SK-N-SH treated with all-trans-retinoic acid at 6 μM for 48 hours (cell line): ENCODE measurements around the gene LRP5.

Experiments used
- ATAC-seq: fragments of 200-7000 bp; cut with Tn5 transposase; 3 replicates; pipeline ENCODE4 v1.9.1; 2020; ENCODE audit warnings: mild to moderate bottlenecking, moderate library complexity
- ARNTL ChIP-seq: fragments of 450-650 bp; formaldehyde crosslinking; IDR thresholded peaks from 2 replicates; pipeline ENCODE4 v1.5.0; 2020; ENCODE audit warnings: low read depth, mild to moderate bottlenecking, moderate library complexity, borderline replicate concordance
- BACH2 ChIP-seq: fragments of 250-450 bp; sonication (Bioruptor Pico); IDR thresholded peaks from 2 replicates; pipeline ENCODE4 v1.9.0; 2021; ENCODE audit warnings: mild to moderate bottlenecking, borderline replicate concordance
- CSDC2 ChIP-seq: fragments of 250-450 bp; sonication (Bioruptor Pico); IDR thresholded peaks from 2 replicates; pipeline ENCODE4 v1.5.0; 2020; ENCODE audit warnings: mild to moderate bottlenecking, moderate library complexity
- ESRRG ChIP-seq: fragments of 250-450 bp; sonication (Bioruptor Pico); IDR thresholded peaks from 2 replicates; pipeline ENCODE4 v1.6.1; 2021; ENCODE audit warnings: mild to moderate bottlenecking
- GLIS3 ChIP-seq: fragments of 250-450 bp; sonication (Bioruptor Pico); IDR thresholded peaks from 2 replicates; pipeline ENCODE4 v1.5.0; 2020; ENCODE audit warnings: mild to moderate bottlenecking, moderate library complexity
- ISL1 ChIP-seq: fragments of 250-450 bp; sonication (Bioruptor Pico); IDR thresholded peaks from 2 replicates; pipeline ENCODE4 v2.1.2; 2022; ENCODE audit warnings: mild to moderate bottlenecking, moderate library complexity
- OSR1 ChIP-seq: fragments of 250-450 bp; sonication (Bioruptor Pico); IDR thresholded peaks from 2 replicates; pipeline ENCODE4 v1.8.0; 2022; ENCODE audit warnings: moderate library complexity, mild to moderate bottlenecking, inconsistent platforms
- PPARA ChIP-seq: fragments of 250-450 bp; sonication (Bioruptor Pico); IDR thresholded peaks from 2 replicates; pipeline ENCODE4 v1.5.0; 2020; ENCODE audit warnings: mild to moderate bottlenecking, borderline replicate concordance
- RARB ChIP-seq: fragments of 250-450 bp; sonication (Bioruptor Pico); IDR thresholded peaks from 2 replicates; pipeline ENCODE4 v1.8.0; 2021; ENCODE audit warnings: mild to moderate bottlenecking, moderate library complexity
- SNAI2 ChIP-seq: fragments of 250-450 bp; sonication (Bioruptor Pico); IDR thresholded peaks from 2 replicates; pipeline ENCODE4 v1.5.0; 2020; ENCODE audit warnings: mild to moderate bottlenecking, moderate library complexity
- TCF4 ChIP-seq: fragments of 250-450 bp; sonication (Bioruptor Pico); IDR thresholded peaks from 2 replicates; pipeline ENCODE4 v1.8.0; 2021; ENCODE audit warnings: mild to moderate bottlenecking, moderate library complexity, borderline replicate concordance
- ZC3H10 ChIP-seq: fragments of 250-450 bp; sonication (Bioruptor Pico); IDR thresholded peaks from 2 replicates; pipeline ENCODE4 v1.5.1; 2021; ENCODE audit warnings: mild to moderate bottlenecking, moderate library complexity
- ZFP3 ChIP-seq: fragments of 250-450 bp; sonication (Bioruptor Pico); IDR thresholded peaks from 2 replicates; pipeline ENCODE4 v1.5.0; 2020; ENCODE audit warnings: mild to moderate bottlenecking, moderate library complexity
- ZFP30 ChIP-seq: fragments of 450-650 bp; formaldehyde crosslinking; IDR thresholded peaks from 2 replicates; pipeline ENCODE4 v1.5.0; 2022; ENCODE audit warnings: mild to moderate bottlenecking, moderate library complexity
- ZNF70 ChIP-seq: fragments of 450-650 bp; formaldehyde crosslinking; IDR thresholded peaks from 2 replicates; pipeline ENCODE4 v1.5.0; 2020; ENCODE audit warnings: mild to moderate bottlenecking, moderate library complexity
- ZNF8 ChIP-seq: fragments of 450-650 bp; formaldehyde crosslinking; IDR thresholded peaks from 2 replicates; pipeline ENCODE4 v1.5.0; 2020; ENCODE audit warnings: mild to moderate bottlenecking, moderate library complexity
- TF ChIP-seq, protein P1 (sequence below): fragments of 250-450 bp; sonication (Bioruptor Pico); IDR thresholded peaks from 2 replicates; pipeline ENCODE4 v1.8.0; 2020; ENCODE audit warnings: mild to moderate bottlenecking, moderate library complexity, borderline replicate concordance
- TF ChIP-seq, protein P2 (sequence below): fragments of 250-450 bp; sonication (Bioruptor Pico); IDR thresholded peaks from 2 replicates; pipeline ENCODE4 v1.5.0; 2020; ENCODE audit warnings: mild to moderate bottlenecking, moderate library complexity
- TF ChIP-seq, protein P3 (sequence below): fragments of 250-450 bp; sonication (Bioruptor Pico); IDR thresholded peaks from 2 replicates; pipeline ENCODE4 v1.5.1; 2021; ENCODE audit warnings: mild to moderate bottlenecking, moderate library complexity
- TF ChIP-seq, protein P4 (sequence below): fragments of 250-450 bp; sonication (Bioruptor Pico); IDR thresholded peaks from 2 replicates; pipeline ENCODE4 v1.8.0; 2021; ENCODE audit warnings: low read depth, mild to moderate bottlenecking, moderate library complexity, borderline replicate concordance

LRP5 gene

DNA sequence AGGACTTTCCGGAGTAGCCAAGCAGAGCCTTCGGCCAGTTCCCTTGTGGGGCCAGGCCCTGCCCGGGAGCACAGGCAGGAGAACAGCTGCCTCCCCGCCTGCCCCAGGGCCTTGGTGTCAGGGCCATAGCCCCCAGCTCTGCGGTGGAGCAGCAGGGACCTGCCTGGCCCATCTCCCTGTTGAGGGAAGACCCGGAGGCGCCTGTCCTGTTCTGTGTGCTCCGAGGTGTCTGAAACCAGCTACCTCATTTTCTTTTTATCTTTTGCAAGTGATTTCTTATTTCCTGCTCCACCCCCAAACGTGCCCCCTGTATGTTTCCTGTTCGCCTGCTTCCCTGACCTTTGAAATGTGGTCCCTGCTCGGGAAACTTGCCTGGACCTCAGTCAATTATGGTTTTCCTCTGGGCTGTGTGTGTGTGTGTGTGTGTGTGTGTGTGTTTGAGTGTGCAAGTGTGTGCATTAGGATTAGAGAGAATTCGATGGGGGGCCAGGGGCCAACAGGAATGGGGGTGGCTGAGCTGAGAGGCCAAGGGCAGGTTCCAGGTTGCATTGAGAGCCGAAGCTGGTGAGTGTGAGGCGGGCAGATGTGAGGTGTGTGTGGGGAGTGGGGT is 19.1 kb downstream of the LRP5 start (continued):
- TF ChIP-seq, protein P1, sequence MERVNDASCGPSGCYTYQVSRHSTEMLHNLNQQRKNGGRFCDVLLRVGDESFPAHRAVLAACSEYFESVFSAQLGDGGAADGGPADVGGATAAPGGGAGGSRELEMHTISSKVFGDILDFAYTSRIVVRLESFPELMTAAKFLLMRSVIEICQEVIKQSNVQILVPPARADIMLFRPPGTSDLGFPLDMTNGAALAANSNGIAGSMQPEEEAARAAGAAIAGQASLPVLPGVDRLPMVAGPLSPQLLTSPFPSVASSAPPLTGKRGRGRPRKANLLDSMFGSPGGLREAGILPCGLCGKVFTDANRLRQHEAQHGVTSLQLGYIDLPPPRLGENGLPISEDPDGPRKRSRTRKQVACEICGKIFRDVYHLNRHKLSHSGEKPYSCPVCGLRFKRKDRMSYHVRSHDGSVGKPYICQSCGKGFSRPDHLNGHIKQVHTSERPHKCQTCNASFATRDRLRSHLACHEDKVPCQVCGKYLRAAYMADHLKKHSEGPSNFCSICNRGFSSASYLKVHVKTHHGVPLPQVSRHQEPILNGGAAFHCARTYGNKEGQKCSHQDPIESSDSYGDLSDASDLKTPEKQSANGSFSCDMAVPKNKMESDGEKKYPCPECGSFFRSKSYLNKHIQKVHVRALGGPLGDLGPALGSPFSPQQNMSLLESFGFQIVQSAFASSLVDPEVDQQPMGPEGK: no peak

DNA sequence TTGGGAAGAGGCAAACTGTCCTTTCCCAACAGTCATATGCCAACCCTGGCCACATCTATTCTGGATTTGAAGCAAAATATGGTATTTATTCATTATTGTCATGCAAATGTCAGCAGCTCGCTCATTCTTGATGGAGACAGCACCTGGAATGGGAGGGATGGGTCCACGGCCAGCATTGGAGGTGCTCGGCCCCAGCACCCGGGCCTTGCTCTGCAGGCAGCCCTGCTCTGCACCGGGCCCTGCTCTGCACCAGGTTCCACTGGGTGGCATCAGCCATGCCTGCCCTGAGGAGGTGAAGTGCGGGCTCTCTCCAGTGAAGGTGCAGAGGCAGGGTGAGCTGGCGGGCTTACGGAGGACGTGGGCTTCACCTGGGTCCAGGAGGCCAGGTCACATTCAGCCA is 19.8 kb downstream of the LRP5 start:
- TF ChIP-seq BACH2: no peak
- TF ChIP-seq ZFP3 (CRISPR knock-in tag): no peak
- TF ChIP-seq ZC3H10 (CRISPR knock-in tag): no peak
- TF ChIP-seq ARNTL (CRISPR knock-in tag): no peak
- TF ChIP-seq, protein P1: no peak
- TF ChIP-seq OSR1 (CRISPR knock-in tag): no peak
- no peak for TF ChIP-seq GLIS3 (CRISPR knock-in tag)
- no peak for TF ChIP-seq PPARA (CRISPR knock-in tag)
- no peak for TF ChIP-seq ESRRG (CRISPR knock-in tag)
- TF ChIP-seq RARB: no peak
- TF ChIP-seq CSDC2 (CRISPR knock-in tag): no peak
- no peak for TF ChIP-seq ZFP30 (CRISPR knock-in tag)
- TF ChIP-seq, protein P2, sequence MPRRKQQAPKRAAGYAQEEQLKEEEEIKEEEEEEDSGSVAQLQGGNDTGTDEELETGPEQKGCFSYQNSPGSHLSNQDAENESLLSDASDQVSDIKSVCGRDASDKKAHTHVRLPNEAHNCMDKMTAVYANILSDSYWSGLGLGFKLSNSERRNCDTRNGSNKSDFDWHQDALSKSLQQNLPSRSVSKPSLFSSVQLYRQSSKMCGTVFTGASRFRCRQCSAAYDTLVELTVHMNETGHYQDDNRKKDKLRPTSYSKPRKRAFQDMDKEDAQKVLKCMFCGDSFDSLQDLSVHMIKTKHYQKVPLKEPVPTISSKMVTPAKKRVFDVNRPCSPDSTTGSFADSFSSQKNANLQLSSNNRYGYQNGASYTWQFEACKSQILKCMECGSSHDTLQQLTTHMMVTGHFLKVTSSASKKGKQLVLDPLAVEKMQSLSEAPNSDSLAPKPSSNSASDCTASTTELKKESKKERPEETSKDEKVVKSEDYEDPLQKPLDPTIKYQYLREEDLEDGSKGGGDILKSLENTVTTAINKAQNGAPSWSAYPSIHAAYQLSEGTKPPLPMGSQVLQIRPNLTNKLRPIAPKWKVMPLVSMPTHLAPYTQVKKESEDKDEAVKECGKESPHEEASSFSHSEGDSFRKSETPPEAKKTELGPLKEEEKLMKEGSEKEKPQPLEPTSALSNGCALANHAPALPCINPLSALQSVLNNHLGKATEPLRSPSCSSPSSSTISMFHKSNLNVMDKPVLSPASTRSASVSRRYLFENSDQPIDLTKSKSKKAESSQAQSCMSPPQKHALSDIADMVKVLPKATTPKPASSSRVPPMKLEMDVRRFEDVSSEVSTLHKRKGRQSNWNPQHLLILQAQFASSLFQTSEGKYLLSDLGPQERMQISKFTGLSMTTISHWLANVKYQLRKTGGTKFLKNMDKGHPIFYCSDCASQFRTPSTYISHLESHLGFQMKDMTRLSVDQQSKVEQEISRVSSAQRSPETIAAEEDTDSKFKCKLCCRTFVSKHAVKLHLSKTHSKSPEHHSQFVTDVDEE (CRISPR knock-in tag): no peak
- no peak for TF ChIP-seq SNAI2 (CRISPR knock-in tag)
- no peak for TF ChIP-seq TCF4 (CRISPR knock-in tag)
- no peak for ATAC-seq

DNA sequence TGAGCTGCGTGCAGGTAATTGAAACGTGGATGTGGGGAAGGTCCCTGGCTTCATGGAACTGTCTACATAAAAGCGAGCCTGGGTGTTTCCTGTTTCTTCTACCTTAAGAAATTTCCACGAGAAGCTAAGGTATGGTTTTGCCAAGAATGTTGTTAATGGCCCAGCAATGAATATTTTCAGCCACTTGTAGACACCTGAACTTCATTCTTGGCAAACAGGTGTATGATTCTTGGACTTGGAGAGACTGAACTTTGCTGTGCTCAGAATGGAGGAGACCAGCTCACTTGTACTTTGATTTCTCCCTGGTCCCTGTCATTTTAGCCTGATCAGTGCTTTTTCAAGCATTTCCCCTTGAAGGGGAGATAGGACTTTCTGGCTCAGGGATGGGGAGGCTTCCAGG is 20.8 kb downstream of the LRP5 start:
- TF ChIP-seq, protein P2 (CRISPR knock-in tag): no peak
- TF ChIP-seq ZNF70 (CRISPR knock-in tag) (no peak), TCF4 (CRISPR knock-in tag) (no peak), GLIS3 (CRISPR knock-in tag) (no peak), PPARA (CRISPR knock-in tag) (no peak), SNAI2 (CRISPR knock-in tag) (no peak), ESRRG (CRISPR knock-in tag) (no peak), CSDC2 (CRISPR knock-in tag) (no peak), ISL1 (CRISPR knock-in tag) (no peak), OSR1 (CRISPR knock-in tag) (no peak), ZFP3 (CRISPR knock-in tag) (no peak), ZNF8 (CRISPR knock-in tag) (no peak), BACH2 (no peak)
- TF ChIP-seq, protein P1: no peak
- TF ChIP-seq, protein P3, sequence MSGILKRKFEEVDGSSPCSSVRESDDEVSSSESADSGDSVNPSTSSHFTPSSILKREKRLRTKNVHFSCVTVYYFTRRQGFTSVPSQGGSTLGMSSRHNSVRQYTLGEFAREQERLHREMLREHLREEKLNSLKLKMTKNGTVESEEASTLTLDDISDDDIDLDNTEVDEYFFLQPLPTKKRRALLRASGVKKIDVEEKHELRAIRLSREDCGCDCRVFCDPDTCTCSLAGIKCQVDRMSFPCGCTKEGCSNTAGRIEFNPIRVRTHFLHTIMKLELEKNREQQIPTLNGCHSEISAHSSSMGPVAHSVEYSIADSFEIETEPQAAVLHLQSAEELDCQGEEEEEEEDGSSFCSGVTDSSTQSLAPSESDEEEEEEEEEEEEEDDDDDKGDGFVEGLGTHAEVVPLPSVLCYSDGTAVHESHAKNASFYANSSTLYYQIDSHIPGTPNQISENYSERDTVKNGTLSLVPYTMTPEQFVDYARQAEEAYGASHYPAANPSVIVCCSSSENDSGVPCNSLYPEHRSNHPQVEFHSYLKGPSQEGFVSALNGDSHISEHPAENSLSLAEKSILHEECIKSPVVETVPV: no peak
- TF ChIP-seq, protein P4, sequence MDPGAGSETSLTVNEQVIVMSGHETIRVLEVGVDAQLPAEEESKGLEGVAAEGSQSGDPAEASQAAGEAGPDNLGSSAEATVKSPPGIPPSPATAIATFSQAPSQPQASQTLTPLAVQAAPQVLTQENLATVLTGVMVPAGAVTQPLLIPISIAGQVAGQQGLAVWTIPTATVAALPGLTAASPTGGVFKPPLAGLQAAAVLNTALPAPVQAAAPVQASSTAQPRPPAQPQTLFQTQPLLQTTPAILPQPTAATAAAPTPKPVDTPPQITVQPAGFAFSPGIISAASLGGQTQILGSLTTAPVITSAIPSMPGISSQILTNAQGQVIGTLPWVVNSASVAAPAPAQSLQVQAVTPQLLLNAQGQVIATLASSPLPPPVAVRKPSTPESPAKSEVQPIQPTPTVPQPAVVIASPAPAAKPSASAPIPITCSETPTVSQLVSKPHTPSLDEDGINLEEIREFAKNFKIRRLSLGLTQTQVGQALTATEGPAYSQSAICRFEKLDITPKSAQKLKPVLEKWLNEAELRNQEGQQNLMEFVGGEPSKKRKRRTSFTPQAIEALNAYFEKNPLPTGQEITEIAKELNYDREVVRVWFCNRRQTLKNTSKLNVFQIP (CRISPR knock-in tag): no peak
- TF ChIP-seq, all 23 proteins: peak for 0

More for the DNA sequence above, 20.8 kb downstream of the LRP5 start:
- ATAC-seq: no peak
